ENCODE data around the gene CEP55. TPM values are rescaled to one million over a fixed set of nuclear protein-coding genes. Genes with fewer than 3 reads are reported as not detected.

CEP55 gene
- total RNA-seq, 4 donors from 2014 or later = 0.63 to 5.7 TPM; not detected in 2

DNA sequence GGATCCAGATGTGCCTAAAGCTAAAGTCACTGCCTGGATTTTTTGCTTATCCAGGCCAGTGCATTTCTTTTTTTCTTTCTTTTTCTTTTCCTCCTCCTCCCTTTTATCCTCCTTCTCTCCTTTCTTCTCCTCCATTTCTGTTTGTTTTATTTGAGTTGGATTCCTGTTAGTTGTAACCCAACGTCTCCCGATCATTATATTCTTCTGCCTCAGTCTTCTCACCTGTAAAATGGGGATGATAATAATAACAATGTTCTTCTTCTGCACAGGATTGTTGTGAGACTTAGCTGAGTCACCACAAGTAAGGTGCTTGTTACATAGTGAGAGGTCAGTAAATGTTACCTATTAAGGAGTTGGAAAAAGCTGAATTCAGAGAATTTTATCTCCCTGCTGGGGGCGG, 56.4 kb downstream of the CEP55 start:
- no peak for DNase-seq (ENCODE audit: low spot score in 2 of 2)
- Histone ChIP-seq H3K36me3 (no peaks in the 10 kb centered on the region), H3K4me1 (no peaks in the 10 kb centered on the region), H3K27me3 (no peaks in the 10 kb centered on the region), H3K4me3 (no peak overlapping the region), H3K27ac (no peak overlapping the region), H3K9me3 (no peaks in the 10 kb centered on the region)
- TF ChIP-seq, protein P1, sequence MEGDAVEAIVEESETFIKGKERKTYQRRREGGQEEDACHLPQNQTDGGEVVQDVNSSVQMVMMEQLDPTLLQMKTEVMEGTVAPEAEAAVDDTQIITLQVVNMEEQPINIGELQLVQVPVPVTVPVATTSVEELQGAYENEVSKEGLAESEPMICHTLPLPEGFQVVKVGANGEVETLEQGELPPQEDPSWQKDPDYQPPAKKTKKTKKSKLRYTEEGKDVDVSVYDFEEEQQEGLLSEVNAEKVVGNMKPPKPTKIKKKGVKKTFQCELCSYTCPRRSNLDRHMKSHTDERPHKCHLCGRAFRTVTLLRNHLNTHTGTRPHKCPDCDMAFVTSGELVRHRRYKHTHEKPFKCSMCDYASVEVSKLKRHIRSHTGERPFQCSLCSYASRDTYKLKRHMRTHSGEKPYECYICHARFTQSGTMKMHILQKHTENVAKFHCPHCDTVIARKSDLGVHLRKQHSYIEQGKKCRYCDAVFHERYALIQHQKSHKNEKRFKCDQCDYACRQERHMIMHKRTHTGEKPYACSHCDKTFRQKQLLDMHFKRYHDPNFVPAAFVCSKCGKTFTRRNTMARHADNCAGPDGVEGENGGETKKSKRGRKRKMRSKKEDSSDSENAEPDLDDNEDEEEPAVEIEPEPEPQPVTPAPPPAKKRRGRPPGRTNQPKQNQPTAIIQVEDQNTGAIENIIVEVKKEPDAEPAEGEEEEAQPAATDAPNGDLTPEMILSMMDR (IDR thresholded peaks at IDR 0.05) = no peak
- TF ChIP-seq EP300 (IDR thresholded peaks at IDR 0.05) (no peak), POLR2A (IDR thresholded peaks at IDR 0.05) (no peak)
- WGBS, 2 donors = 92 to 94% methylated on average over 3 of the region's 3 CpGs

DNA sequence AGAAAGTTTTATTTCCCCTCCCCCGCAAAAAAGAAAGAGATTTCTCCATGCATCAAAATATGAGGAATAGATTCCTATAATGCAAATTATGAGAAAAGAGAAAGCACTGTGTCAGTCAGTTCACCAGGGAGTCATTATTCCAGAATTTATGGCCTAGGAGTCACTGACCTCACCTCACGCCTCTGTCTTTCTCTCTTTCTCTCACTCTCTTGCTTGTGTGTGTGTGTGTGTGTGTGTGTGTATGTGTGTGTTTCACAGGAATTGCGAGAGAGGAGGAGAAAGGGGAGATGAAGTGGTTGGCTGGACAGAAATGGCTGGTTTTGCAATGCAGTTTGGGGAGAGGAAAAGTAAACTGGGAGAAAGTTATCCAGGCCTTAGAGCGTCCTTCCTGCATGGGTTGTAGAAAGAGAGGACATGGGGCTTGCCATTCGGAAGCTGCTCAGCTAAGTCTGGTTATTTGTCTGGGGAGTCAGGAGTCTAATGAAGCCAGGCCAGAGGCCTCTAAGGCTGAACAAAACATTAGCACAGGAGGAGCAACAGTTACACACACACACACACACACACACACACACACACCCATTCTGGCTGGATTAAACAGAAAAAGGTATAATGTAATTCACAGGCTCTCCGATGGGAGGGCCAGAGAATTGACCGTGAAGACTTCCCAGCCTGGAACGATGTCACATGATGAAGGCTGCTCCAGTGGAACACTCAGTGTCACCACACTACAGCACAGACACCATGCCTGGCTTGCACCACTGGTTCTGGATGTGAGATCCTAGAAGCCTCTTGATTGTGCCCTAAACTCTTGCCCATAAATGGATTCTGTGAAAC, 57.3 kb downstream of the CEP55 start:
- Histone ChIP-seq H3K27me3 (no peaks in the 10 kb centered on the region), H3K4me3 (no peak overlapping the region), H3K36me3 (no peaks in the 10 kb centered on the region), H3K9me3 (no peaks in the 10 kb centered on the region), H3K4me1 (no peaks in the 10 kb centered on the region), H3K27ac (no peak overlapping the region)
- no peak for DNase-seq (ENCODE audit: low spot score in 2 of 2)
- TF ChIP-seq, protein P1 (IDR thresholded peaks at IDR 0.05) = no peak
- TF ChIP-seq EP300 (IDR thresholded peaks at IDR 0.05) (no peak), POLR2A (IDR thresholded peaks at IDR 0.05) (no peak)
- 60 to 62% methylated on average over 8 of the region's 8 CpGs for WGBS, 2 donors

GRCh38 chr10:93554316-93554663, 57.9 kb downstream of the CEP55 start:
- 77 to 92% methylated on average over 1 of the region's 1 CpG for WGBS, 2 donors
- no peaks in the 10 kb centered on the region for H3K9me3 ChIP-seq
- no peaks in the 10 kb centered on the region for H3K36me3 ChIP-seq
- DNase-seq (ENCODE audit: low spot score in 2 of 2) = no peak
- TF ChIP-seq EP300 (IDR thresholded peaks at IDR 0.05) = no peak
- TF ChIP-seq POLR2A (IDR thresholded peaks at IDR 0.05) = no peak
- TF ChIP-seq, protein P1 (IDR thresholded peaks at IDR 0.05) = no peak
- no peak overlapping the region for H3K4me3 ChIP-seq
- no peaks in the 10 kb centered on the region for H3K4me1 ChIP-seq
- no peak overlapping the region for H3K27ac ChIP-seq
- H3K27me3 ChIP-seq = no peaks in the 10 kb centered on the region

- Histone ChIP-seq H3K4me1 (no peaks in the 10 kb centered on the region), H3K9me3 (no peaks in the 10 kb centered on the region), H3K4me3 (no peak overlapping the region), H3K36me3 (no peaks in the 10 kb centered on the region), H3K27me3 (no peaks in the 10 kb centered on the region), H3K27ac (no peak overlapping the region)
- TF ChIP-seq EP300 (IDR thresholded peaks at IDR 0.05) (no peak), POLR2A (IDR thresholded peaks at IDR 0.05) (no peak)
- TF ChIP-seq, protein P1 (IDR thresholded peaks at IDR 0.05) = peak; percentile 30 to 59 (median 44)
- WGBS, 2 donors = 49 to 59% methylated on average over 14 of the region's 14 CpGs
- DNase-seq (ENCODE audit: low spot score in 2 of 2) = peak; percentile 43 to 51
Measured at GRCh38 chr10:93554760-93555432, 58.5 kb downstream of the CEP55 start.

DNA sequence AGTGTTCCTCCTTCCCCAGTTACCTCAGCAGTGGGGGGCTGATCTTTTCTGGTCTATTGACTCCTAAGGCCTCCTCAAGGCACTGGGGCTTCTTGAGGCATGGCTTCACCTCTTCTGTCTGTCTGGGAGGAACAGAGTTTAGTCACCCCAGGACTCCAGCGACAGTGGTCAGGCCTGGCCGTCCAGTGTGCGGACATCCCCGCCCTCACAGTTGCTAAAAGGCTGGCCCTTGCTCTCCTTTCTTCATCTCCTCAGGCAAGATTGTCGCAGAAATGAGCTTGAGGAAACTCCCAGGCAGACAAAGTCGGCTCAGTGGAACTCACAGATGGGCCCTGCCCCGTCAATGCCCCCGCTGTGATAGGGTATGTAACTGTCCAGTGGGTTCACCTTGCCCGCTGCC, 63.1 kb downstream of the CEP55 start:
- no peak for DNase-seq (ENCODE audit: low spot score in 2 of 2)
- WGBS, 2 donors = 89 to 93% methylated on average over 9 of the region's 9 CpGs
- Histone ChIP-seq H3K4me1 (no peaks in the 10 kb centered on the region), H3K36me3 (no peaks in the 10 kb centered on the region), H3K27me3 (no peaks in the 10 kb centered on the region), H3K27ac (no peak overlapping the region), H3K9me3 (no peaks in the 10 kb centered on the region), H3K4me3 (no peak overlapping the region)
- TF ChIP-seq, protein P1 (IDR thresholded peaks at IDR 0.05) = no peak
- TF ChIP-seq EP300 (IDR thresholded peaks at IDR 0.05) = no peak
- TF ChIP-seq POLR2A (IDR thresholded peaks at IDR 0.05) = no peak
